Cardiac muscle cell (in vitro differentiated cells and primary cell): ENCODE results near the gene CRNKL1. TPM values are rescaled to one million over a fixed set of nuclear protein-coding genes. Genes with fewer than 3 reads are reported as not detected.

Experiments
- DNase-seq, 2 donors: peaks; one replicate each; pipeline versions ENCODE4 v3.0.0 to v3.0.0-alpha.2; 2010 to 2017; ENCODE audit warnings: low read depth in 1 of 2, low spot score in 1 of 2
- H3K27ac ChIP-seq: fragments of 200-600 bp; sonication (generic); 2 replicates; pipeline ENCODE4 v1.5.1; 2016
- H3K27me3 ChIP-seq: fragments of 200-600 bp; sonication (generic); 2 replicates; pipeline ENCODE4 v1.6.0; 2016; ENCODE audit warnings: control low read depth
- H3K36me3 ChIP-seq: fragments of 200-600 bp; sonication (generic); 2 replicates; pipeline ENCODE4 v1.5.1; 2016; ENCODE audit warnings: control low read depth
- H3K4me1 ChIP-seq: fragments of 200-600 bp; sonication (generic); 2 replicates; pipeline ENCODE4 v1.8.1; 2017; ENCODE audit warnings: low read depth, mild to moderate bottlenecking, mixed run types
- H3K4me3 ChIP-seq: fragments of 200-600 bp; sonication (generic); 2 replicates; pipeline ENCODE4 v1.5.1; 2016; ENCODE audit warnings: mild to moderate bottlenecking
- H3K9me3 ChIP-seq: fragments of 200-600 bp; sonication (generic); 2 replicates; pipeline ENCODE4 v1.5.1; 2017; ENCODE audit warnings: low read depth, mild to moderate bottlenecking, control low read depth
- polyA plus RNA-seq: library from polyadenylated mRNA; unstranded; fragments of >200 nt; fragmentation: Nextera tagmentation; extraction: Ambion mirVana; gene quantifications from 2 replicates; pipeline ENCODE4 v1.2.1, GENCODE V29; 2016
- total RNA-seq: library from RNA; depleted of rRNA; stranded (reverse); fragments of >200 nt; gene quantifications from 2 replicates; pipeline ENCODE4 v1.2.3, GENCODE V29; 2016
- TF ChIP-seq, protein P1 (sequence below): IDR thresholded peaks from 2 replicates; pipeline ENCODE4 v1.5.1; 2012; ENCODE audit warnings: low read depth, mild to moderate bottlenecking, low read length

CRNKL1 gene
- total and polyA plus RNA-seq, 2 experiments from 2014 or later: 16.4 to 24.8 TPM

DNA sequence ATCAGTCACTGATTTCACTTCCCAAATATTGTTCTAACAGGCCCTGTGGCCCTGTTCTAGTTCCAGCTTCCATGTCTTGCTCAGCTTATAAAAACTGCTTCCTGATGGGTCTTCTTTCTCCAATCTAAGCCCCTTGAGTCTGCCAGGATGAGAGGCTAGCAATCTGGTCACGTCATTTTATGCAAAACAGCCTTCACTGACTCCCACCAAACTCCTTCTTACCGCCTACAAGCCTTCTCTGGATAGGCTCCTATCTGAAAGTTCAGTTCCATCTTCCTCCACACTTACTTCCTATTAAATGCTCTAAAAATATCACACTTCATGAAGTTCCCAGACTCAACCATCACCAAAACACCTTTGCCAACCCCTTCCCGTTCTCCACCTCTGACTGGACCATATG lies 15.5 kb downstream of the CRNKL1 start:
- TF ChIP-seq, protein P1, sequence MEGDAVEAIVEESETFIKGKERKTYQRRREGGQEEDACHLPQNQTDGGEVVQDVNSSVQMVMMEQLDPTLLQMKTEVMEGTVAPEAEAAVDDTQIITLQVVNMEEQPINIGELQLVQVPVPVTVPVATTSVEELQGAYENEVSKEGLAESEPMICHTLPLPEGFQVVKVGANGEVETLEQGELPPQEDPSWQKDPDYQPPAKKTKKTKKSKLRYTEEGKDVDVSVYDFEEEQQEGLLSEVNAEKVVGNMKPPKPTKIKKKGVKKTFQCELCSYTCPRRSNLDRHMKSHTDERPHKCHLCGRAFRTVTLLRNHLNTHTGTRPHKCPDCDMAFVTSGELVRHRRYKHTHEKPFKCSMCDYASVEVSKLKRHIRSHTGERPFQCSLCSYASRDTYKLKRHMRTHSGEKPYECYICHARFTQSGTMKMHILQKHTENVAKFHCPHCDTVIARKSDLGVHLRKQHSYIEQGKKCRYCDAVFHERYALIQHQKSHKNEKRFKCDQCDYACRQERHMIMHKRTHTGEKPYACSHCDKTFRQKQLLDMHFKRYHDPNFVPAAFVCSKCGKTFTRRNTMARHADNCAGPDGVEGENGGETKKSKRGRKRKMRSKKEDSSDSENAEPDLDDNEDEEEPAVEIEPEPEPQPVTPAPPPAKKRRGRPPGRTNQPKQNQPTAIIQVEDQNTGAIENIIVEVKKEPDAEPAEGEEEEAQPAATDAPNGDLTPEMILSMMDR: no peak
- Histone ChIP-seq H3K4me3 (no peak overlapping the region), H3K9me3 (no peaks in the 10 kb centered on the region), H3K36me3 (peaks cover 83% of the 10 kb centered on the region), H3K4me1 (no peaks in the 10 kb centered on the region), H3K27me3 (no peaks in the 10 kb centered on the region), H3K27ac (peak overlapping the region; percentile 32)
- DNase-seq: no peak

DNA sequence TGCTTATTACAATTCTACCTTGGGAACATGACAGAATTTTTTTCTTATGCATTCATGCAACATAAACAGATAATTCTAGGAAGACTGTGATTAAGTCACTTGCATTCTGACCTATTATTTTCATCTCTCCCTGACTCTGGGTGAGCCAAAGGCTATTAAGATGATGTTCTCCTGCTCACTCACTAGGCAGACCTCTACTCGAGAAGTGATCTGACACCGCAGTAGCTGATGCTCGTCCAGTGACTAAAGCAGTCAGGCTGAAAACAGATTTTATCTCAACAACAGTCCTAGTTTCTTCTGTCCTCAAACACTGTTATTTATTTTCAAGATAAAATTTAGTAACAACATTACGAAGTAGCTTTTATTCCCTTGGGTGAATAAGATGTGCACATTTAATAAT lies 17.8 kb downstream of the CRNKL1 start:
- Histone ChIP-seq H3K4me3 (no peak overlapping the region), H3K9me3 (no peaks in the 10 kb centered on the region), H3K4me1 (no peaks in the 10 kb centered on the region), H3K27me3 (no peaks in the 10 kb centered on the region), H3K36me3 (peaks cover 83% of the 10 kb centered on the region), H3K27ac (peak overlapping the region; percentile 49)
- DNase-seq: no peak
- TF ChIP-seq, protein P1: no peak

DNA sequence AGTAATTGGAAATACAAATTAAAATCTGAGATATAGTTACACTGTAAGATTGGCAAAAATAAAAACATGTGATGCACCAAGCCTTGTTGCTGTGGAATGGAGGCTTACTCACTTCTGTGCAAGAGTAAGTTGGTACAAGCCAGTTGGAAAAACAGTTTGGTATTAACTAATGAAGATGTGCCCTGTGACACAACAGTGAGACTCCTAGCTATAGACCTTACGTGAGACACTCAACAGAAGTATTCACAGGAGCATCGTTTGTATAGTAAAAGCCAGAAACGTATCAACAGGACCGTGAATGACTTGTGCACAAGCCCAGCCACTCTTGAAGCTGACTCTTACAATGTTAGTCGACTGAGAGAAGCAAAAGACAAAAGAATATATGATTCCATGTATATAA lies 20.5 kb downstream of the CRNKL1 start:
- H3K27ac ChIP-seq: no peak overlapping the region
- H3K27me3 ChIP-seq: no peaks in the 10 kb centered on the region
- H3K4me1 ChIP-seq: no peaks in the 10 kb centered on the region
- H3K4me3 ChIP-seq: no peak overlapping the region
- DNase-seq: no peak
- H3K36me3 ChIP-seq: peaks cover 88% of the 10 kb centered on the region
- H3K9me3 ChIP-seq: no peaks in the 10 kb centered on the region
- TF ChIP-seq, protein P1: no peak

DNA sequence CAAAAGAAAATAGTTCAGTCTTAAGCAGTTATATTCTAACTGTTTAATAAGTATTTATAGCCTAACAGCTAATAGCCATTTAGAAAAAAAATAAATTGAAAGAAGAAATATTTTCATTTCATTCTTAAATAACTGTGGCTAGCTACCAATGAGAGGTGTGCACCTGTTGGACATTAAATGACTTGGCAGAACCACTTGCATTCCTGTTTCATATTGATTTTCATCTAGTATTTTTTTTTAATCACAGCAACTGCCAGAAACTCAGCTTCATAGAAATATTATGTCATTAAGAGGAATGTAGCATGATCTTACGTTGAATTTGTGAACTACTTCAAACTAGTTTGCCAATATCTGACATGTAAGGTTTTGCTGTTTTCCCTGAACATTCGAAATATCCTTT lies 25.0 kb downstream of the CRNKL1 start:
- Histone ChIP-seq H3K27me3 (no peaks in the 10 kb centered on the region), H3K36me3 (peaks cover 52% of the 10 kb centered on the region), H3K4me1 (no peaks in the 10 kb centered on the region), H3K4me3 (no peak overlapping the region), H3K27ac (no peak overlapping the region), H3K9me3 (no peaks in the 10 kb centered on the region)
- TF ChIP-seq, protein P1: no peak
- DNase-seq: no peak

DNA sequence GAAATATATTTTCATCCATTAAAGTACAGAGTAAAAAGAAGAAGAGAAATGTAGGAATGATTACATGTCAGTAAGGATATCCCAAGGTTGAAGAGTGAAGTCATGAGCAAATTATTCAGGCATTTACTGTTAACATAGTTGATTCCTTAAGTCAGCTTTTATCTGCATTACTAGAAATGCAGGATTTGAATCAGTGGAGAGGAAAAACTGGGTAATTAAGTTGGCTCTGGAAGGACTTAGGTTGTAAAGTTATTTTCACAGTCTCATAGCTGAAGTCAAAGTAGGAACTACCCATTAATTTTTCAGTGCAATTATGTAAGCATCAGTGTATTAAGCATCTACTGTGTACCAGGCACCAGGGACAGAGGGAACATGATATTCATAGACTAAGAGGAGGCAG lies 27.3 kb downstream of the CRNKL1 start:
- TF ChIP-seq, protein P1: no peak
- Histone ChIP-seq H3K4me3 (no peak overlapping the region), H3K27me3 (no peaks in the 10 kb centered on the region), H3K27ac (no peak overlapping the region), H3K4me1 (no peaks in the 10 kb centered on the region), H3K9me3 (no peaks in the 10 kb centered on the region), H3K36me3 (peaks cover 35% of the 10 kb centered on the region)
- DNase-seq: no peak

DNA sequence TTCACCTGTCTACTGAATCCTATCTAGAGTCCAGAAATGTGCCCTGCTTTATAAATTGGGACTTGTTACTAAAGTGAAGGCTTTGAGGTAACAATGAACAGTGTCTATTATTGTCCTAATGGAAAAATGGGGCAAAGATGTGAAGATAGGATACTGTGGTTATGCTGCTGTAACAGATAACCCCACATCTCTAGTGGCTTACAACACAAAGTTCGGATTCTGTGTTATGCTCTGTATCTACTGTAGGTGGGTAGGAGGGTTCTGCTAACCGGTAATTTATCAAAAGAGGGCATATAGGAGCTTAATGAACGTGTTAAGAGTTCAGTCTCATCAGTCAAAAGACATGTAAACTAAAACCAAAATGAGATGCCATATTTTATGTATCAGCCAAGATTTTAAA lies 28.9 kb downstream of the CRNKL1 start:
- Histone ChIP-seq H3K27me3 (no peaks in the 10 kb centered on the region), H3K36me3 (peaks cover 23% of the 10 kb centered on the region), H3K9me3 (no peaks in the 10 kb centered on the region), H3K4me3 (no peak overlapping the region), H3K4me1 (peaks cover 5% of the 10 kb centered on the region), H3K27ac (no peak overlapping the region)
- DNase-seq: no peak
- TF ChIP-seq, protein P1: no peak
